Erythroblast (primary cell): Measurements from ENCODE around the gene MAP1LC3B2.

Experiments used
- GATA1 ChIP-seq: IDR thresholded peaks from 2 replicates; pipeline ENCODE4 v1.6.1; 2011; ENCODE audit warnings: low read depth, mild to moderate bottlenecking, control low read depth, low read length, moderate library complexity
- POLR2A ChIP-seq: IDR thresholded peaks from 2 replicates; pipeline ENCODE4 v1.6.1; 2011; ENCODE audit warnings: mild to moderate bottlenecking, low read length

GRCh38 chr12:116587270-116587669 is 28.1 kb downstream of the MAP1LC3B2 start:
- TF ChIP-seq POLR2A: no peak
- TF ChIP-seq GATA1: no peak
